Measurements from ENCODE around the gene OPRPN.

The OPRPN gene

GRCh38 chr4:70442474-70442873 is 44.7 kb downstream of the OPRPN start:
- no peak overlapping the region for H3K9ac ChIP-seq (ENCODE audit: low read depth, low read length, poor library complexity, severe bottlenecking)
- no peaks in the 10 kb centered on the region for H3K27me3 ChIP-seq (ENCODE audit: insufficient read depth, low read length, poor library complexity, severe bottlenecking)
- H3K4me3 ChIP-seq (ENCODE audit: low read length, poor library complexity, severe bottlenecking): no peak overlapping the region
- no peak overlapping the region for H2AFZ ChIP-seq (ENCODE audit: low read length)
- H4K20me1 ChIP-seq (ENCODE audit: insufficient read depth, low read length, poor library complexity, severe bottlenecking): no peaks in the 10 kb centered on the region
- TF ChIP-seq EZH2phosphoT487 (IDR thresholded peaks at IDR 0.05; ENCODE audit: borderline replicate concordance) (no peak), CTCF (conservative IDR thresholded peaks at IDR 0.05; ENCODE audit: low read length) (no peak)
- H3K79me2 ChIP-seq (ENCODE audit: insufficient read depth, low read length): no peaks in the 10 kb centered on the region
- H3K9me3 ChIP-seq (ENCODE audit: insufficient read depth, low read depth, low read length): no peaks in the 10 kb centered on the region
- H3F3A ChIP-seq (ENCODE audit: low read depth): no peaks in the 10 kb centered on the region
- H3K9me2 ChIP-seq (replicated peaks; ENCODE audit: low read depth, low read length): no peaks in the 10 kb centered on the region
- H3K36me3 ChIP-seq (ENCODE audit: insufficient read depth, low read length): no peaks in the 10 kb centered on the region
- no peaks in the 10 kb centered on the region for H3K4me1 ChIP-seq (ENCODE audit: insufficient read depth, low read length, poor library complexity, severe bottlenecking)
- no peak overlapping the region for H3K4me2 ChIP-seq (ENCODE audit: low read depth, low read length, poor library complexity, severe bottlenecking)

- Histone ChIP-seq H3K9me3 (ENCODE audit: insufficient read depth, low read depth, low read length) (no peaks in the 10 kb centered on the region), H3K27me3 (ENCODE audit: insufficient read depth, low read length, poor library complexity, severe bottlenecking) (no peaks in the 10 kb centered on the region), H3K4me3 (ENCODE audit: low read length, poor library complexity, severe bottlenecking) (no peak overlapping the region), H3K9ac (ENCODE audit: low read depth, low read length, poor library complexity, severe bottlenecking) (no peak overlapping the region), H3K4me1 (ENCODE audit: insufficient read depth, low read length, poor library complexity, severe bottlenecking) (no peaks in the 10 kb centered on the region), H2AFZ (ENCODE audit: low read length) (no peak overlapping the region), H3F3A (ENCODE audit: low read depth) (no peaks in the 10 kb centered on the region), H3K4me2 (ENCODE audit: low read depth, low read length, poor library complexity, severe bottlenecking) (no peak overlapping the region), H3K36me3 (ENCODE audit: insufficient read depth, low read length) (no peaks in the 10 kb centered on the region), H3K9me2 (replicated peaks; ENCODE audit: low read depth, low read length) (no peaks in the 10 kb centered on the region), H4K20me1 (ENCODE audit: insufficient read depth, low read length, poor library complexity, severe bottlenecking) (no peaks in the 10 kb centered on the region), H3K79me2 (ENCODE audit: insufficient read depth, low read length) (no peaks in the 10 kb centered on the region)
- TF ChIP-seq EZH2phosphoT487 (IDR thresholded peaks at IDR 0.05; ENCODE audit: borderline replicate concordance) (no peak), CTCF (conservative IDR thresholded peaks at IDR 0.05; ENCODE audit: low read length) (no peak)
Observed at GRCh38 chr4:70443329-70443728, 45.6 kb downstream of the OPRPN start.

GRCh38 chr4:70449220-70449619 is 51.5 kb downstream of the OPRPN start:
- H3K4me2 ChIP-seq (ENCODE audit: low read depth, low read length, poor library complexity, severe bottlenecking): no peak overlapping the region
- no peaks in the 10 kb centered on the region for H3F3A ChIP-seq (ENCODE audit: low read depth)
- TF ChIP-seq EZH2phosphoT487 (IDR thresholded peaks at IDR 0.05; ENCODE audit: borderline replicate concordance): no peak
- no peak for TF ChIP-seq CTCF (conservative IDR thresholded peaks at IDR 0.05; ENCODE audit: low read length)
- no peaks in the 10 kb centered on the region for H3K9me2 ChIP-seq (replicated peaks; ENCODE audit: low read depth, low read length)
- H3K36me3 ChIP-seq (ENCODE audit: insufficient read depth, low read length): no peaks in the 10 kb centered on the region
- H3K9me3 ChIP-seq (ENCODE audit: insufficient read depth, low read depth, low read length): no peaks in the 10 kb centered on the region
- no peaks in the 10 kb centered on the region for H3K79me2 ChIP-seq (ENCODE audit: insufficient read depth, low read length)
- H3K9ac ChIP-seq (ENCODE audit: low read depth, low read length, poor library complexity, severe bottlenecking): no peak overlapping the region
- H4K20me1 ChIP-seq (ENCODE audit: insufficient read depth, low read length, poor library complexity, severe bottlenecking): no peaks in the 10 kb centered on the region
- H3K27me3 ChIP-seq (ENCODE audit: insufficient read depth, low read length, poor library complexity, severe bottlenecking): no peaks in the 10 kb centered on the region
- no peak overlapping the region for H3K4me3 ChIP-seq (ENCODE audit: low read length, poor library complexity, severe bottlenecking)
- H3K4me1 ChIP-seq (ENCODE audit: insufficient read depth, low read length, poor library complexity, severe bottlenecking): no peaks in the 10 kb centered on the region
- no peak overlapping the region for H2AFZ ChIP-seq (ENCODE audit: low read length)

Measured in Loucy (cell line).